GM15510 (cell line): ENCODE results near the gene TMEM121B.

Experiments
- POLR2A ChIP-seq: IDR thresholded peaks from 3 replicates; pipeline ENCODE4 v1.6.1; 2011; ENCODE audit warnings: borderline replicate concordance; ENCODE audit not compliant: insufficient read length; ENCODE audit errors: extremely low read depth

Gene TMEM121B

GRCh38 chr22:17108256-17109112, 12.7 kb downstream of the TMEM121B start:
- TF ChIP-seq POLR2A, result no peak

GRCh38 chr22:17107547-17107810, 13.7 kb downstream of the TMEM121B start:
- TF ChIP-seq POLR2A, result no peak

- no peak for TF ChIP-seq POLR2A
Observed at GRCh38 chr22:17106785-17107546, 14.2 kb downstream of the TMEM121B start.

- no peak for TF ChIP-seq POLR2A
Observed at GRCh38 chr22:17106161-17106784, 14.9 kb downstream of the TMEM121B start.

GRCh38 chr22:17105143-17106129, 15.7 kb downstream of the TMEM121B start:
- no peak for TF ChIP-seq POLR2A

- no peak for TF ChIP-seq POLR2A
Observed at GRCh38 chr22:17104336-17104935, 16.7 kb downstream of the TMEM121B start.

GRCh38 chr22:17103351-17103750, 17.8 kb downstream of the TMEM121B start:
- TF ChIP-seq POLR2A, result no peak

- no peak for TF ChIP-seq POLR2A
Observed at GRCh38 chr22:17102297-17102667, 18.9 kb downstream of the TMEM121B start.

GRCh38 chr22:17101475-17102296, 19.5 kb downstream of the TMEM121B start:
- TF ChIP-seq POLR2A, result no peak

GRCh38 chr22:17100621-17101020, 20.5 kb downstream of the TMEM121B start:
- no peak for TF ChIP-seq POLR2A

GRCh38 chr22:17098379-17098819, 22.8 kb downstream of the TMEM121B start:
- TF ChIP-seq POLR2A, result no peak

GRCh38 chr22:17097701-17098100, 23.5 kb downstream of the TMEM121B start:
- no peak for TF ChIP-seq POLR2A

GRCh38 chr22:17097062-17097461, 24.1 kb downstream of the TMEM121B start:
- TF ChIP-seq POLR2A, result no peak
